NB4 (cell line): ENCODE measurements around the gene CERKL.

Experiments used
- MYC ChIP-seq: IDR thresholded peaks from 2 replicates; pipeline ENCODE4 v1.6.1; 2011; ENCODE audit warnings: low read depth, low read length
- POLR2A ChIP-seq: IDR thresholded peaks from 2 replicates; pipeline ENCODE4 v1.6.1; 2011; ENCODE audit warnings: mild to moderate bottlenecking; ENCODE audit not compliant: insufficient read length; ENCODE audit errors: extremely low read depth
- TF ChIP-seq, protein P1 (sequence below): IDR thresholded peaks from 2 replicates; pipeline ENCODE4 v1.6.1; 2011; ENCODE audit warnings: low read depth, low read length
- TF ChIP-seq, protein P2 (sequence below): IDR thresholded peaks from one replicate; pipeline ENCODE4 v1.5.1; 2012; ENCODE audit warnings: low read depth, low read length

DNA sequence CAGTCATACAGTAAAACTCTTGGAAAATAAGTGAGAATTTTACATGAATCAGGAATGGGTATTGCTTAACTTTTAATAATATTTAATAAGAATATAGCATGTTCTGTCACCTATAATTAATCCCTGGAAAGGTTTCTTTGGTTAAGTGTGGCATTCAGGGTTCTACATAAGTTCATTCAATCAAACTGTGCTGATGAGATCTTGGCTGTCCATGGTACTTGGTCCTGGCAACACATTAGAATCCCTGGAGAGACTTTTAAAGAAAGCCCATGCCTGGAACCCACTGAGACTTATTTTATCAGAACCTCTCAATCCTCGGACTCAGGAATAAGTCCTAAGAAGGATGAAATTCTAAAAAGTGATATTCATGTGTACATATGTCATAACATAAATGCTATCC is 60.3 kb downstream of the CERKL start:
- no peak for TF ChIP-seq POLR2A
- TF ChIP-seq, protein P1, sequence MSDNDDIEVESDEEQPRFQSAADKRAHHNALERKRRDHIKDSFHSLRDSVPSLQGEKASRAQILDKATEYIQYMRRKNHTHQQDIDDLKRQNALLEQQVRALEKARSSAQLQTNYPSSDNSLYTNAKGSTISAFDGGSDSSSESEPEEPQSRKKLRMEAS, result no peak
- TF ChIP-seq, protein P2, sequence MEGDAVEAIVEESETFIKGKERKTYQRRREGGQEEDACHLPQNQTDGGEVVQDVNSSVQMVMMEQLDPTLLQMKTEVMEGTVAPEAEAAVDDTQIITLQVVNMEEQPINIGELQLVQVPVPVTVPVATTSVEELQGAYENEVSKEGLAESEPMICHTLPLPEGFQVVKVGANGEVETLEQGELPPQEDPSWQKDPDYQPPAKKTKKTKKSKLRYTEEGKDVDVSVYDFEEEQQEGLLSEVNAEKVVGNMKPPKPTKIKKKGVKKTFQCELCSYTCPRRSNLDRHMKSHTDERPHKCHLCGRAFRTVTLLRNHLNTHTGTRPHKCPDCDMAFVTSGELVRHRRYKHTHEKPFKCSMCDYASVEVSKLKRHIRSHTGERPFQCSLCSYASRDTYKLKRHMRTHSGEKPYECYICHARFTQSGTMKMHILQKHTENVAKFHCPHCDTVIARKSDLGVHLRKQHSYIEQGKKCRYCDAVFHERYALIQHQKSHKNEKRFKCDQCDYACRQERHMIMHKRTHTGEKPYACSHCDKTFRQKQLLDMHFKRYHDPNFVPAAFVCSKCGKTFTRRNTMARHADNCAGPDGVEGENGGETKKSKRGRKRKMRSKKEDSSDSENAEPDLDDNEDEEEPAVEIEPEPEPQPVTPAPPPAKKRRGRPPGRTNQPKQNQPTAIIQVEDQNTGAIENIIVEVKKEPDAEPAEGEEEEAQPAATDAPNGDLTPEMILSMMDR, result no peak
- TF ChIP-seq MYC, result no peak
